ENCODE measurements around the gene SAMD10.

- no peak for TF ChIP-seq REST (IDR thresholded peaks at IDR 0.05)
- TF ChIP-seq CTCF (IDR thresholded peaks at IDR 0.05; ENCODE audit: low read depth, low read length, missing input control), result no peak
- no peak for TF ChIP-seq RXRA (IDR thresholded peaks at IDR 0.05)
- TF ChIP-seq GABPA (IDR thresholded peaks at IDR 0.05 in 1 of 2, conservative IDR thresholded peaks at IDR 0.05 in 1 of 2), result no peak
- TF ChIP-seq JUND (IDR thresholded peaks at IDR 0.05), result no peak
- TF ChIP-seq TAF1 (conservative IDR thresholded peaks at IDR 0.05), result no peak
- TF ChIP-seq ATF3 (IDR thresholded peaks at IDR 0.05), result no peak
- no peak for TF ChIP-seq RAD21 (IDR thresholded peaks at IDR 0.05)
These were observed 28.6 kb downstream of the SAMD10 start for GRCh38 chr20:63950701-63951397.
